HG03342 (cell line): Measurements from ENCODE around the gene DMRTA2.

ENCODE experiments used
- ATAC-seq: cut with Tn5 transposase; IDR thresholded peaks from one replicate; pipeline ENCODE4 v1.9.1; 2021; ENCODE audit warnings: mild to moderate bottlenecking, moderate library complexity; ENCODE audit not compliant: unreplicated experiment

Gene DMRTA2

GRCh38 chr1:50424045-50424883 is 1.0 kb upstream of the DMRTA2 start:
- ATAC-seq = no peak

GRCh38 chr1:50423670-50424000 is 392 bp upstream of the DMRTA2 start:
- no peak for ATAC-seq

- no peak for ATAC-seq
Observed at GRCh38 chr1:50422675-50422945, 633 bp downstream of the DMRTA2 start.

GRCh38 chr1:50421768-50422674 is 1.2 kb downstream of the DMRTA2 start:
- ATAC-seq = no peak

- no peak for ATAC-seq
Observed at GRCh38 chr1:50421366-50421748, 1.9 kb downstream of the DMRTA2 start.

- no peak for ATAC-seq
Observed at GRCh38 chr1:50420689-50421365, 2.4 kb downstream of the DMRTA2 start.

- no peak for ATAC-seq
Observed at GRCh38 chr1:50419907-50420677, 3.2 kb downstream of the DMRTA2 start.

- ATAC-seq = no peak
Observed at GRCh38 chr1:50419192-50419906, 3.9 kb downstream of the DMRTA2 start.

GRCh38 chr1:50418600-50419109 is 4.6 kb downstream of the DMRTA2 start:
- no peak for ATAC-seq

- no peak for ATAC-seq
Observed at GRCh38 chr1:50417946-50418599, 5.2 kb downstream of the DMRTA2 start.

GRCh38 chr1:50417507-50417906 is 5.7 kb downstream of the DMRTA2 start:
- ATAC-seq = no peak

- ATAC-seq = no peak
Observed at GRCh38 chr1:50416553-50417453, 6.4 kb downstream of the DMRTA2 start.

GRCh38 chr1:50416150-50416527 is 7.1 kb downstream of the DMRTA2 start:
- no peak for ATAC-seq

GRCh38 chr1:50415235-50416149 is 7.8 kb downstream of the DMRTA2 start:
- ATAC-seq = no peak

- ATAC-seq = no peak
Observed at GRCh38 chr1:50414853-50415234, 8.4 kb downstream of the DMRTA2 start.

GRCh38 chr1:50412813-50413476 is 10.3 kb downstream of the DMRTA2 start:
- ATAC-seq = no peak

- no peak for ATAC-seq
Observed at GRCh38 chr1:50405814-50406213, 17.4 kb downstream of the DMRTA2 start.
